ENCODE measurements around the gene CISH. TPM values are rescaled to one million over a fixed set of nuclear protein-coding genes. Genes with fewer than 3 reads are reported as not detected.

CISH gene
- total and polyA plus RNA-seq, 7 experiments from 2014 or later: 10.9 to 486 (median 47.5) TPM

GRCh38 chr3:50651445-50651844 lies 39.9 kb upstream of the CISH start:
- Histone ChIP-seq H3K9me3 (ENCODE audit: control insufficient read depth in 2 of 3, low read length in 3 of 3) (no peaks in the 10 kb centered on the region), H3K4me3 (ENCODE audit: low read length) (no peak overlapping the region), H3K4me1 (ENCODE audit: control insufficient read depth in 2 of 2, insufficient read depth in 2 of 2, low read length in 2 of 2) (no peaks in the 10 kb centered on the region), H3K36me3 (ENCODE audit: control insufficient read depth in 2 of 3, insufficient read depth in 3 of 3, low read length in 3 of 3) (peaks cover 0 to 34% (median 8%) of the 10 kb centered on the region in 3 experiments), H3K27me3 (ENCODE audit: control insufficient read depth in 2 of 2, insufficient read depth in 2 of 2, low read length in 2 of 2) (no peaks in the 10 kb centered on the region), H3K27ac (ENCODE audit: low read depth, low read length) (no peak overlapping the region)
- Mint-ChIP-seq H3K9me3 (no peaks in the 10 kb centered on the region), H3K27me3 (no peaks in the 10 kb centered on the region), H3K4me3 (no peak overlapping the region), H3K36me3 (peaks cover 0 to 8% (median 2%) of the 10 kb centered on the region in 5 donors), H3K27ac (peak overlapping the region in 6 of 9 donors; percentile 57 to 76 (median 62)), H3K4me1 (peaks cover 5 to 33% (median 8%) of the 10 kb centered on the region in 7 donors)
- DNase-seq: no peak
- ChIA-PET CTCF (interaction anchor here (0.6 to 11.8 kb wide), 2 partner anchors 35 to 79 kb away, joined by 3 to 175 read pairs; partner anchors contain the start of gene MAPKAPK3), POLR2A (interaction anchor here (0.6 to 4.5 kb wide), 2 partner anchors 29 to 35 kb away, joined by 3 to 34 read pairs; partner anchors contain the start of gene MAPKAPK3)
- ATAC-seq: no peak
- intact Hi-C loops (cut with micrococcal nuclease): no loop called here

- ATAC-seq (no peak), DNase-seq (no peak)
- ChIA-PET CTCF (interaction anchor here (0.6 to 11.8 kb wide), 3 partner anchors 26 to 1533 kb away, joined by 3 to 175 read pairs (median 7); partner anchors contain the start of gene MAPKAPK3), POLR2A (no interaction called here)
- Histone ChIP-seq H3K9me3 (ENCODE audit: control insufficient read depth in 2 of 3, low read length in 3 of 3) (no peaks in the 10 kb centered on the region), H3K4me1 (ENCODE audit: control insufficient read depth in 2 of 2, insufficient read depth in 2 of 2, low read length in 2 of 2) (no peaks in the 10 kb centered on the region), H3K27me3 (ENCODE audit: control insufficient read depth in 2 of 2, insufficient read depth in 2 of 2, low read length in 2 of 2) (no peaks in the 10 kb centered on the region), H3K36me3 (ENCODE audit: control insufficient read depth in 2 of 3, insufficient read depth in 3 of 3, low read length in 3 of 3) (peaks cover 0 to 49% (median 14%) of the 10 kb centered on the region in 3 experiments), H3K27ac (ENCODE audit: low read depth, low read length) (no peak overlapping the region), H3K4me3 (ENCODE audit: low read length) (no peak overlapping the region)
- intact Hi-C loops (cut with micrococcal nuclease): no loop called here
- Mint-ChIP-seq H3K4me1 (peaks cover 2 to 28% (median 2%) of the 10 kb centered on the region in 7 donors), H3K27me3 (no peaks in the 10 kb centered on the region), H3K36me3 (peaks cover 0 to 12% (median 6%) of the 10 kb centered on the region in 5 donors), H3K4me3 (no peak overlapping the region), H3K9me3 (no peaks in the 10 kb centered on the region), H3K27ac (peak overlapping the region; percentile 4 to 78 (median 66))
Measured at GRCh38 chr3:50650018-50650417, 38.4 kb upstream of the CISH start.

- H3K4me1 ChIP-seq (ENCODE audit: control insufficient read depth in 2 of 2, insufficient read depth in 2 of 2, low read length in 2 of 2): no peaks in the 10 kb centered on the region
- no peak overlapping the region for H3K27ac ChIP-seq (ENCODE audit: low read depth, low read length)
- intact Hi-C loops (cut with micrococcal nuclease): no loop called here
- Mint-ChIP-seq H3K27ac (peak overlapping the region in 5 of 9 donors; percentile 66 to 74 (median 71)), H3K4me1 (peaks cover 0 to 23% (median 2%) of the 10 kb centered on the region in 7 donors), H3K27me3 (no peaks in the 10 kb centered on the region), H3K9me3 (no peaks in the 10 kb centered on the region), H3K36me3 (peaks cover 0 to 13% (median 6%) of the 10 kb centered on the region in 5 donors), H3K4me3 (no peak overlapping the region)
- POLR2A ChIA-PET: interaction anchor here (1.0 kb wide), 1 partner anchor 26 kb away, joined by 3 read pairs; no protein-coding TSS in a partner anchor
- DNase-seq: no peak
- no peaks in the 10 kb centered on the region for H3K9me3 ChIP-seq (ENCODE audit: control insufficient read depth in 2 of 3, low read length in 3 of 3)
- H3K27me3 ChIP-seq (ENCODE audit: control insufficient read depth in 2 of 2, insufficient read depth in 2 of 2, low read length in 2 of 2): no peaks in the 10 kb centered on the region
- H3K36me3 ChIP-seq (ENCODE audit: control insufficient read depth in 2 of 3, insufficient read depth in 3 of 3, low read length in 3 of 3): peaks cover 0 to 54% (median 17%) of the 10 kb centered on the region in 3 experiments
- no peak for ATAC-seq
- no peak overlapping the region for H3K4me3 ChIP-seq (ENCODE audit: low read length)
- CTCF ChIA-PET: interaction anchor here (0.7 to 11.8 kb wide), 4 partner anchors 20 to 57 kb away, joined by 3 to 175 read pairs (median 5); partner anchors contain the start of gene MAPKAPK3
Measured at GRCh38 chr3:50649451-50649931, 37.9 kb upstream of the CISH start.

- POLR2A ChIA-PET: interaction anchor here (1.0 kb wide), 1 partner anchor 25 kb away, joined by 3 read pairs; no protein-coding TSS in a partner anchor
- Histone ChIP-seq H3K4me1 (ENCODE audit: control insufficient read depth in 2 of 2, insufficient read depth in 2 of 2, low read length in 2 of 2) (no peaks in the 10 kb centered on the region), H3K36me3 (ENCODE audit: control insufficient read depth in 2 of 3, insufficient read depth in 3 of 3, low read length in 3 of 3) (peaks cover 0 to 59% (median 18%) of the 10 kb centered on the region in 3 experiments)
Measured at GRCh38 chr3:50648944-50649343, 37.4 kb upstream of the CISH start.

GRCh38 chr3:50648313-50648712 lies 36.7 kb upstream of the CISH start:
- intact Hi-C loops (cut with micrococcal nuclease): no loop called here
- DNase-seq: no peak
- Histone ChIP-seq H3K27me3 (ENCODE audit: control insufficient read depth in 2 of 2, insufficient read depth in 2 of 2, low read length in 2 of 2) (no peaks in the 10 kb centered on the region), H3K27ac (ENCODE audit: low read depth, low read length) (no peak overlapping the region), H3K4me3 (ENCODE audit: low read length) (no peak overlapping the region), H3K9me3 (ENCODE audit: control insufficient read depth in 2 of 3, low read length in 3 of 3) (no peaks in the 10 kb centered on the region), H3K4me1 (ENCODE audit: control insufficient read depth in 2 of 2, insufficient read depth in 2 of 2, low read length in 2 of 2) (no peaks in the 10 kb centered on the region), H3K36me3 (ENCODE audit: control insufficient read depth in 2 of 3, insufficient read depth in 3 of 3, low read length in 3 of 3) (peaks cover 0 to 66% (median 24%) of the 10 kb centered on the region in 3 experiments)
- ChIA-PET CTCF (interaction anchor here (11.8 kb wide), 1 partner anchor 32 kb away, joined by 175 read pairs; the partner anchor contains the start of gene MAPKAPK3), POLR2A (interaction anchor here (1.0 kb wide), 1 partner anchor 24 kb away, joined by 3 read pairs; no protein-coding TSS in a partner anchor)
- no peak for ATAC-seq
- Mint-ChIP-seq H3K27ac (peak overlapping the region in 3 of 9 donors; percentile 28 to 66 (median 38)), H3K27me3 (no peaks in the 10 kb centered on the region), H3K9me3 (no peaks in the 10 kb centered on the region), H3K36me3 (peaks cover 0 to 16% (median 11%) of the 10 kb centered on the region in 5 donors), H3K4me1 (peaks cover 0 to 15% (median 0%) of the 10 kb centered on the region in 7 donors), H3K4me3 (no peak overlapping the region)

More at GRCh38 chr3:50648944-50649343, 37.4 kb upstream of the CISH start:
- H3K4me1 Mint-ChIP-seq: peaks cover 0 to 20% (median 2%) of the 10 kb centered on the region in 7 donors
- no peaks in the 10 kb centered on the region for H3K27me3 Mint-ChIP-seq
- DNase-seq: no peak
- no peaks in the 10 kb centered on the region for H3K9me3 ChIP-seq (ENCODE audit: control insufficient read depth in 2 of 3, low read length in 3 of 3)
- CTCF ChIA-PET: interaction anchor here (0.7 to 11.8 kb wide), 4 partner anchors 19 to 57 kb away, joined by 3 to 175 read pairs (median 5); partner anchors contain the start of gene MAPKAPK3
- H3K4me3 ChIP-seq (ENCODE audit: low read length): no peak overlapping the region
- H3K27ac ChIP-seq (ENCODE audit: low read depth, low read length): no peak overlapping the region
- H3K27me3 ChIP-seq (ENCODE audit: control insufficient read depth in 2 of 2, insufficient read depth in 2 of 2, low read length in 2 of 2): no peaks in the 10 kb centered on the region
- H3K9me3 Mint-ChIP-seq: no peaks in the 10 kb centered on the region
- H3K4me3 Mint-ChIP-seq: no peak overlapping the region
- no peak for ATAC-seq
- intact Hi-C loops (cut with micrococcal nuclease): no loop called here
- H3K36me3 Mint-ChIP-seq: peaks cover 0 to 16% (median 6%) of the 10 kb centered on the region in 5 donors
- peak overlapping the region in 5 of 9 donors; percentile 26 to 66 (median 38) for H3K27ac Mint-ChIP-seq

- Histone ChIP-seq H3K27me3 (ENCODE audit: control insufficient read depth in 2 of 2, insufficient read depth in 2 of 2, low read length in 2 of 2) (no peaks in the 10 kb centered on the region), H3K36me3 (ENCODE audit: control insufficient read depth in 2 of 3, insufficient read depth in 3 of 3, low read length in 3 of 3) (peaks cover 6 to 95% (median 29%) of the 10 kb centered on the region in 3 experiments), H3K9me3 (ENCODE audit: control insufficient read depth in 2 of 3, low read length in 3 of 3) (no peaks in the 10 kb centered on the region), H3K27ac (ENCODE audit: low read depth, low read length) (no peak overlapping the region), H3K4me1 (ENCODE audit: control insufficient read depth in 2 of 2, insufficient read depth in 2 of 2, low read length in 2 of 2) (no peaks in the 10 kb centered on the region), H3K4me3 (ENCODE audit: low read length) (no peak overlapping the region)
- ATAC-seq: no peak
- no peak overlapping the region for H3K4me3 Mint-ChIP-seq
- H3K36me3 Mint-ChIP-seq: peaks cover 0 to 28% (median 15%) of the 10 kb centered on the region in 5 donors
- peak overlapping the region in 1 of 9 donors; percentile 78 for H3K27ac Mint-ChIP-seq
- no peaks in the 10 kb centered on the region for H3K27me3 Mint-ChIP-seq
- H3K4me1 Mint-ChIP-seq: peaks cover 0 to 11% (median 0%) of the 10 kb centered on the region in 7 donors
- POLR2A ChIA-PET: no interaction called here
- no peaks in the 10 kb centered on the region for H3K9me3 Mint-ChIP-seq
- CTCF ChIA-PET: no interaction called here
- intact Hi-C loops (cut with micrococcal nuclease): no loop called here
- no peak for DNase-seq
Measured at GRCh38 chr3:50645378-50645777, 33.8 kb upstream of the CISH start.

Data from naive thymus-derived CD4-positive, alpha-beta T cell (primary cell).